SK-N-SH (cell line): ENCODE data around the gene CUL1. TPM values are rescaled to one million over a fixed set of nuclear protein-coding genes. Genes with fewer than 3 reads are reported as not detected.

Experiments used
- CTCF ChIA-PET: fragments of 300-600, 350-600 bp; formaldehyde crosslinking; extraction: SDS; loops from one replicate; lab custom pipeline; 2021; lab: Yijun Ruan, JAX
- POLR2A ChIA-PET: fragments of 350-600 bp; sonication (Branson Sonifier 250); formaldehyde crosslinking; extraction: SDS; loops from one replicate; lab custom pipeline; 2020; ENCODE audit warnings: antibody characterized with exemption, inconsistent platforms; lab: Yijun Ruan, JAX
- DNase-seq: peaks from one replicate; pipeline ENCODE4 v3.0.0; 2012
- H2AFZ ChIP-seq: fragments of 200-600 bp; sonication (generic); 2 replicates; pipeline ENCODE4 v1.8.1; 2016; ENCODE audit warnings: antibody characterized with exemption, mild to moderate bottlenecking, low read depth
- H3F3A ChIP-seq: fragments of 200-600 bp; sonication (generic); replicated peaks from 2 replicates; pipeline ENCODE3; 2016; ENCODE audit warnings: antibody characterized with exemption, mild to moderate bottlenecking; ENCODE audit not compliant: insufficient read depth
- H3K27ac ChIP-seq, 2 experiments: fragments of 200-500 bp in 1 of 2; fragments of 200-600 bp in 1 of 2; sonication (Bioruptor generic) in 1 of 2; sonication (generic), shearing (Covaris generic) in 1 of 2; 2 replicates each; pipeline versions ENCODE4 v1.5.1 to v1.6.1; 2014 to 2016; ENCODE audit warnings: low read depth in 2 of 2, inconsistent platforms in 1 of 2, low read length in 1 of 2, mild to moderate bottlenecking in 1 of 2, mixed read lengths in 1 of 2
- H3K27me3 ChIP-seq: fragments of 200-600 bp; sonication (generic), shearing (Covaris generic); 2 replicates; pipeline ENCODE4 v1.6.1; 2016; ENCODE audit warnings: mixed run types; ENCODE audit not compliant: insufficient read depth
- H3K36me3 ChIP-seq, 2 experiments: fragments of 200-500 bp in 1 of 2; fragments of 200-600 bp in 1 of 2; sonication (Bioruptor generic) in 1 of 2; sonication (generic) in 1 of 2; replicated peaks in 1 of 2; 2 replicates each; pipeline versions ENCODE3 to v1.5.1; 2014 to 2016; ENCODE audit warnings: low read length in 1 of 2, mild to moderate bottlenecking in 1 of 2; ENCODE audit not compliant: insufficient read depth in 2 of 2, control insufficient read depth in 1 of 2
- H3K4me1 ChIP-seq, 2 experiments: fragments of 200-500 bp in 1 of 2; fragments of 200-600 bp in 1 of 2; sonication (Bioruptor generic) in 1 of 2; sonication (generic), shearing (Covaris generic) in 1 of 2; 2 replicates each; pipeline versions ENCODE4 v1.5.1 to v1.6.1; 2014 to 2016; ENCODE audit warnings: low read depth in 1 of 2, low read length in 1 of 2, mixed run types in 1 of 2; ENCODE audit not compliant: insufficient read depth in 2 of 2, control insufficient read depth in 1 of 2
- H3K4me2 ChIP-seq: fragments of 200-600 bp; sonication (generic), shearing (Covaris generic); 2 replicates; pipeline ENCODE4 v1.6.1; 2017; ENCODE audit warnings: mixed run types
- H3K4me3 ChIP-seq, 2 experiments: fragments of 200-500 bp in 1 of 2; fragments of 200-600 bp in 1 of 2; sonication (Bioruptor generic) in 1 of 2; sonication (generic), shearing (Covaris generic) in 1 of 2; 2 replicates each; pipeline versions ENCODE4 v1.5.1 to v1.8.1; 2014 to 2016; ENCODE audit warnings: low read depth in 2 of 2, inconsistent platforms in 1 of 2, low read length in 1 of 2, mild to moderate bottlenecking in 1 of 2, mixed read lengths in 1 of 2, moderate library complexity in 1 of 2
- H3K79me2 ChIP-seq: fragments of 200-600 bp; sonication (generic); 2 replicates; pipeline ENCODE4 v1.8.1; 2017; ENCODE audit warnings: mild to moderate bottlenecking; ENCODE audit not compliant: insufficient read depth
- H3K9ac ChIP-seq: fragments of 200-600 bp; sonication (generic); 2 replicates; pipeline ENCODE4 v1.6.1; 2017; ENCODE audit warnings: mixed run types
- H3K9me2 ChIP-seq: fragments of 200-600 bp; sonication (generic); 2 replicates; pipeline ENCODE4 v1.6.1; 2017; ENCODE audit warnings: mixed run types
- H3K9me3 ChIP-seq: fragments of 200-600 bp; sonication (generic); 2 replicates; pipeline ENCODE4 v1.6.1; 2017; ENCODE audit warnings: mixed run types, mild to moderate bottlenecking, moderate library complexity
- H4K20me1 ChIP-seq: fragments of 200-600 bp; sonication (generic); 2 replicates; pipeline ENCODE4 v1.6.1; 2017; ENCODE audit warnings: mild to moderate bottlenecking, mixed run types; ENCODE audit not compliant: insufficient read depth
- EP300 ChIP-seq, 2 experiments: IDR thresholded peaks; 2 replicates each; pipeline versions ENCODE4 v1.4.0 to v1.6.1; 2012; ENCODE audit warnings: borderline replicate concordance in 1 of 2, low read depth in 1 of 2, low read length in 1 of 2
- IRF3 ChIP-seq: fragments of 150-350 bp; IDR thresholded peaks from 2 replicates; pipeline ENCODE4 v1.6.1; 2016; ENCODE audit warnings: mild to moderate bottlenecking, low read depth, low read length
- JUND ChIP-seq: IDR thresholded peaks from 2 replicates; pipeline ENCODE4 v1.4.0; 2012
- NRF1 ChIP-seq: IDR thresholded peaks from 2 replicates; pipeline ENCODE4 v1.6.1; 2012; ENCODE audit warnings: low read depth, mild to moderate bottlenecking, low read length
- RAD21 ChIP-seq: IDR thresholded peaks from 2 replicates; pipeline ENCODE4 v1.6.1; 2012; ENCODE audit warnings: mild to moderate bottlenecking, low read length
- RCOR1 ChIP-seq: fragments of 150-350 bp; IDR thresholded peaks from 2 replicates; pipeline ENCODE4 v1.6.1; 2017; ENCODE audit warnings: antibody characterized with exemption, low read length
- RXRA ChIP-seq: IDR thresholded peaks from 2 replicates; pipeline ENCODE4 v1.4.0; 2012; ENCODE audit warnings: low read depth, mild to moderate bottlenecking, borderline replicate concordance
- SMC3 ChIP-seq: IDR thresholded peaks from 2 replicates; pipeline ENCODE4 v1.6.1; 2012; ENCODE audit warnings: low read depth, low read length, improper control_type of control experiment
- TAF1 ChIP-seq: IDR thresholded peaks from 2 replicates; pipeline ENCODE4 v1.6.1; 2012; ENCODE audit warnings: low read depth, mild to moderate bottlenecking, low read length, moderate library complexity, borderline replicate concordance
- WGBS: methylation state at CpG from one replicate; pipeline ENCODE4 v1.1.6; 2017; ENCODE audit warnings: low lambda C conversion rate; 5-methylcytosine and 5-hydroxymethylcytosine counted together
- polyA plus RNA-seq, 3 experiments: library from polyadenylated mRNA; depleted of rRNA; stranded (reverse); fragments of >200 nt; gene quantifications; 2 replicates each; pipeline ENCODE4 v1.2.3, GENCODE V29; 2012
- TF ChIP-seq, protein P1 (sequence below): fragments of 200-600 bp; sonication (generic); IDR thresholded peaks from 2 replicates; pipeline ENCODE4 v1.6.1; 2017; ENCODE audit warnings: antibody characterized with exemption, mild to moderate bottlenecking, moderate library complexity
- TF ChIP-seq, protein P2 (sequence below): fragments of 150-350 bp; IDR thresholded peaks from 2 replicates; pipeline ENCODE4 v1.6.1; 2017; ENCODE audit warnings: antibody characterized with exemption, low read length, low read depth, borderline replicate concordance

Gene CUL1
- polyA plus RNA-seq, 1 of the 3 experiments (the other 2 are of a cell fraction) = 45.2 TPM

DNA sequence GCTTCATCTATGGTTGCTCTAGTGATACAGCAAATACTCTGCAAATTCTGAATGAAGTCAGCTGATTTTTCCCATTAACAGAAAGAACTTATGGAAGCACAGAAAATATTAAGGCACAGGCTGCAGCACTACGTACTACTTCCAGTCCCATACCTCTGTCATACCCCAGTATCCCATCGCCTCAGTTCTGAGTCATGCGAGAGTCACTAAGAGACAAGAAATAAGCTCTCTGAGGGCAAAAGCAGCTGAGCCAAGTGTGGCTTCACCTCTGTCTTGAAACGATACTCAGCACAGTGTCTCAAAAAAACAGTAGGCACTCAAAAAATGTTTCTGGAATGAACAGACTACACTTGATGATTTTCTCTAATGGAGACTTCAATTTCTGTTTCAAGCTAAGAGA is 137.2 kb downstream of the CUL1 start (continued):
- TF ChIP-seq IRF3 = no peak
- TF ChIP-seq, protein P1, sequence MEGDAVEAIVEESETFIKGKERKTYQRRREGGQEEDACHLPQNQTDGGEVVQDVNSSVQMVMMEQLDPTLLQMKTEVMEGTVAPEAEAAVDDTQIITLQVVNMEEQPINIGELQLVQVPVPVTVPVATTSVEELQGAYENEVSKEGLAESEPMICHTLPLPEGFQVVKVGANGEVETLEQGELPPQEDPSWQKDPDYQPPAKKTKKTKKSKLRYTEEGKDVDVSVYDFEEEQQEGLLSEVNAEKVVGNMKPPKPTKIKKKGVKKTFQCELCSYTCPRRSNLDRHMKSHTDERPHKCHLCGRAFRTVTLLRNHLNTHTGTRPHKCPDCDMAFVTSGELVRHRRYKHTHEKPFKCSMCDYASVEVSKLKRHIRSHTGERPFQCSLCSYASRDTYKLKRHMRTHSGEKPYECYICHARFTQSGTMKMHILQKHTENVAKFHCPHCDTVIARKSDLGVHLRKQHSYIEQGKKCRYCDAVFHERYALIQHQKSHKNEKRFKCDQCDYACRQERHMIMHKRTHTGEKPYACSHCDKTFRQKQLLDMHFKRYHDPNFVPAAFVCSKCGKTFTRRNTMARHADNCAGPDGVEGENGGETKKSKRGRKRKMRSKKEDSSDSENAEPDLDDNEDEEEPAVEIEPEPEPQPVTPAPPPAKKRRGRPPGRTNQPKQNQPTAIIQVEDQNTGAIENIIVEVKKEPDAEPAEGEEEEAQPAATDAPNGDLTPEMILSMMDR = no peak
- no peak for TF ChIP-seq NRF1
- TF ChIP-seq, protein P2, sequence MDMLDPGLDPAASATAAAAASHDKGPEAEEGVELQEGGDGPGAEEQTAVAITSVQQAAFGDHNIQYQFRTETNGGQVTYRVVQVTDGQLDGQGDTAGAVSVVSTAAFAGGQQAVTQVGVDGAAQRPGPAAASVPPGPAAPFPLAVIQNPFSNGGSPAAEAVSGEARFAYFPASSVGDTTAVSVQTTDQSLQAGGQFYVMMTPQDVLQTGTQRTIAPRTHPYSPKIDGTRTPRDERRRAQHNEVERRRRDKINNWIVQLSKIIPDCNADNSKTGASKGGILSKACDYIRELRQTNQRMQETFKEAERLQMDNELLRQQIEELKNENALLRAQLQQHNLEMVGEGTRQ = no peak
- no peak for TF ChIP-seq RXRA
- no peak for TF ChIP-seq RAD21

GRCh38 chr7:148838905-148839304 is 140.2 kb downstream of the CUL1 start:
- Histone ChIP-seq H3F3A (peaks cover 16% of the 10 kb centered on the region), H3K9ac (no peak overlapping the region), H4K20me1 (no peaks in the 10 kb centered on the region), H3K4me3 (no peak overlapping the region), H3K79me2 (peaks cover 99% of the 10 kb centered on the region), H3K4me2 (no peak overlapping the region), H3K9me3 (no peaks in the 10 kb centered on the region), H3K27ac (no peak overlapping the region), H3K27me3 (no peaks in the 10 kb centered on the region), H3K36me3 (peaks cover 9 to 12% of the 10 kb centered on the region in 2 experiments), H3K4me1 (peaks cover 0 to 4% of the 10 kb centered on the region in 2 experiments; a peak in 2 of 4 replicates), H3K9me2 (no peaks in the 10 kb centered on the region), H2AFZ (no peak overlapping the region)
- ChIA-PET CTCF (interaction anchor here (1.4 kb wide), 1 partner anchor 17 kb away, joined by 4 read pairs; no protein-coding TSS in a partner anchor), POLR2A (no interaction called here)
- TF ChIP-seq EP300 (IDR thresholded peaks at IDR 0.05; ENCODE audit: borderline replicate concordance in 1 of 2, low read depth in 1 of 2, low read length in 1 of 2) (no peak), SMC3 (no peak), NRF1 (no peak), RCOR1 (no peak), TAF1 (no peak), JUND (no peak), RAD21 (no peak), RXRA (no peak)
- no peak for DNase-seq
- 97% methylated on average over 2 of the region's 2 CpGs for WGBS
